A549 treated with RU486 at 1 μM for 4 hours (cell line): ENCODE results near the gene BLOC1S6. TPM values are rescaled to one million over a fixed set of nuclear protein-coding genes. Genes with fewer than 3 reads are reported as not detected.

Experiments used
- total RNA-seq: library from RNA; stranded (reverse); fragments of 200-300 nt; extraction: Qiagen RNA extraction; gene quantifications from 5 replicates; pipeline ENCODE4 v1.2.3, GENCODE V29; 2022; ENCODE audit warnings: low read depth

BLOC1S6 gene, protein sequence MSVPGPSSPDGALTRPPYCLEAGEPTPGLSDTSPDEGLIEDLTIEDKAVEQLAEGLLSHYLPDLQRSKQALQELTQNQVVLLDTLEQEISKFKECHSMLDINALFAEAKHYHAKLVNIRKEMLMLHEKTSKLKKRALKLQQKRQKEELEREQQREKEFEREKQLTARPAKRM
- total RNA-seq = 12.5 to 25.9 TPM (median 20.4 TPM) in 5 replicates

DNA sequence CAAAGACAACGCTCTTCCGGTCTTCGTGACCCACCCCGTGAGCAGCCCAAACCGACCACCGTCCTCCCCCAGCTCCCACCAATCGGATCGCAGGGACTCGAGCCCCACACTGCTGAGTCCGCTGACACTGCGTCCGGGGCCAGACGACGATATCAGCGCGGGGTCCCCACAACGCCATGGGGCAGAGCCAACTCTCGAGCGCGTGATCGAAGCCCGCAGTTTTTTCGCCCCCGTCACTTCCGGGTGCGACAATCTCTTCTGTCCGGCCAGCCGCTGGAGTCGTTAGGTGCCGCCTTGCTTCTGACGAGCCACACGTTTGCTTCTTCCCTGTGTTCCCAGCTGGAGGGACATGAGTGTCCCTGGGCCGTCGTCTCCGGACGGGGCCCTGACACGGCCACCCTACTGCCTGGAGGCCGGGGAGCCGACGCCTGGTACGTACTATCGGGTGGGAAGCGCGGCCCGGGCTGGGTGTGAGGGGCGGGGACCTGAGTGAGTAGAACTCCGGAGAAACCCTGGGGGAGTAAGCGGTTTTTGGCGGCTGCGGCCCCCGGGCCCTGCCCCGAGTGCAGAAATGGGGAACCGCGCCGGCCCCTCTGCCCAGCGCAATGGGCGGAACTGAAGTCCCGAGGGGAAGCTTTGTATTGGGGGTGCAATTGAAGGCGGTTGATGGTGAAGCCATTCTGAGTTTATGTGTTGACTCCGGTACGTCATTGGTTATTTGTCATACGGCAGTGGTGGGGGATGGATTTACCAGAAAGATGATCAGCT lies at the start of gene BLOC1S6:
TSS of gene BLOC1S6 (plus strand) at position 285 of the 768 bp plus-strand sequence. CDS start at position 350, 65 bp downstream.

DNA sequence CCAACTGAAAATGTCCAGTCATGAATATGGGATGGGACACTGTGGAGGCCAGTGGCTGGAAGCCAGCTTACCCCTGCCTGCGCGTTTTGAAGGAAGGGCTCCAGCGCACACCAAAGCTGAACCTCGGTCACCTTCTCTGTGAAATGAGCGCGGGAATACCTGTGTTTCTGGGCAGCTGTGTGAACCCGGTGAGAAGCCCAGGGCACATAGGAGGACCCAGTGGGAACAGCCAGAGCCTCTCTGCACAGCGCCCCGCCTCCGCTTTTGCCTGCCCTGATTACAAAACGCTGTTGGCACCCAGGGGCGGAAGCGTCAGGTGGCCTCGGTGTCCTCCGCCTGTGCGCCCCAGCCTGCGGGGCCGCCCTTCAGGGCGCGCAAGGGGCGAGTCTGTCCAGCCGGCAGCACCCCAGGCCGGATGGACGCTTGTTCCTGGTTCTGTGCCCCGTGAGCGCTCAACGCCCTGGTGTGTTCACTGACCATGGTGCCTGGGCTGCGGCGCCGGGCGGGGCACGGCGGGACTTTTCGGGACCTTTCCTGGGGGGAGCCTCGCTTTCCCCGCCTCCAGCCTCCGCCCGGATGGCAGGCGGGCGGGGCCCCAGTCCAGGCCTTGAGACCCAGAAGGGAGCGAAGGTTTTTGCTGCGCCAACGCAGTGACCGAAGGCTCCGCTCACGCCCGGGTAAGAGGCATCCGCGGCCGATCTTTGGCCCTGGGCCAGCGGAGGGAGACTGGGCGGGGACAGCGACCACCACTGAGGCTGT lies 47.4 kb downstream of the BLOC1S6 start, which contains the start of gene SQOR:
TSS of gene SQOR (plus strand) at position 598 of the 759 bp plus-strand sequence. CDS start 23,895 bp downstream, outside the sequence.

Other genes starting within 250 kb of the BLOC1S6 start
- gene GATM, start 208.8 kb upstream of the BLOC1S6 start, total RNA-seq = 2.2 to 3.0 TPM (median 2.5 TPM) in 5 replicates
- gene SLC30A4, start 64.6 kb upstream of the BLOC1S6 start, total RNA-seq = 1.1 to 1.8 TPM (median 1.7 TPM) in 5 replicates
- gene SQOR, start 47.6 kb downstream of the BLOC1S6 start, total RNA-seq = 70.0 to 86.5 TPM (median 76.1 TPM) in 5 replicates